ENCODE data around the gene CRHR1. TPM values are rescaled to one million over a fixed set of nuclear protein-coding genes. Genes with fewer than 3 reads are reported as not detected.

The CRHR1 gene
- polyA plus RNA-seq, 6 donors from 2014 or later: not detected

DNA sequence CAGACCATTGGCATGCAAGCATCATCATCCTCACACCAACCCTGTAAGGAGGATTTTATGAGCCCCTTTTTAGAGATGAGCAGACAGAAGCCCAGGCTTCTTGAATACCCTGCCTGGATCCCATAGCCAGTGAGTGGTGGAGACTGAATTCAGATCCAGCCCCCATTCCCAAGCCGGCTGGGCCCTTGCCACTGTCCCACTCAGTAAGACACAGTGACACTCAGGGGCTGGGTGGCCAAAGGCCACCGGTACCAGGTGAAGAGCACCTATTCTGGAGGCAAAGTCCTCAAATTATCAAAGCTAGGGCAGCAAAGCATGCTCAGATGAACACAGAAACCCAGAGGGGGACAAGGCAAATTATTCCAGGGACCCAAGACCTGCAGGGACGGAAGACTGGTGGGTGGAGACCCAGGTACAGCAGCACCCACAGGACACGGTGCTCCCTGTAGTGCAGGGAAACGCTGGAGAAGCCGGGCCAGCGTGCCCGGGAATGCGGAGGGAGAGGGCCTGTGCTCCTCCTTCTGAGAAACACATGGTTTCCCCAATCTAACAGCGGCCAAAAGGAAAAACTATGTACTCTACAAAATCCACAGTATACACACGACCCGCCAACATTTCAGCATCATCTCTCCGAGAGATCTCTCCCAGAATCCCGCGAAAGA lies 33.2 kb upstream of the CRHR1 start:
- H3K4me3 Mint-ChIP-seq: no peak overlapping the region
- ATAC-seq (ENCODE audit: low read depth in 2 of 2) (no peak), DNase-seq (no peak)
- no peak overlapping the region for H3K27ac Mint-ChIP-seq
- H3K4me1 Mint-ChIP-seq: no peaks in the 10 kb centered on the region
- peaks cover 40 to 67% (median 60%) of the 10 kb centered on the region in 3 donors for H3K27me3 Mint-ChIP-seq
- no peaks in the 10 kb centered on the region for H3K9me3 Mint-ChIP-seq
- no peaks in the 10 kb centered on the region for H3K36me3 Mint-ChIP-seq

DNA sequence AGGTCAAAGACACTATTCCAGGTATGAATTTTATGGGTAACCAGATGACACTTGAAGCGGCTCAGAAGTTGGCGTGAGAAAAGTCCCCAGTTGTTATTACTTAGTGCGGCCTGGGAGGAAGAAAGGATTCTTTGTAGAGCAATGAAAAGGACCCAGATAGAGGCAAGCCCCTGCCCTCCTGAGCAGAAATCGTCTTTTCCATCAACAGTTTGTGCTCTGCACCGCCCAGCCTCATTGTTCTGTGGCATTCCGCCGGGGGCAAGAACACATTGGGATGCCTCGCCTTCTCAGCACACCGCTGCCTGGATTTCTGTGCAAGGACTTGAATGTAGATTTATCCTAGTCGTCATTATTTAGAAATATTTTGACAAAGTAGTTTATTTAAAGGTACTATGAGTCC lies 32.7 kb upstream of the CRHR1 start:
- peaks cover 40 to 64% (median 60%) of the 10 kb centered on the region in 3 donors for H3K27me3 Mint-ChIP-seq
- H3K27ac Mint-ChIP-seq: no peak overlapping the region
- H3K4me1 Mint-ChIP-seq: no peaks in the 10 kb centered on the region
- H3K36me3 Mint-ChIP-seq: no peaks in the 10 kb centered on the region
- no peaks in the 10 kb centered on the region for H3K9me3 Mint-ChIP-seq
- H3K4me3 Mint-ChIP-seq: no peak overlapping the region
- ATAC-seq (ENCODE audit: low read depth in 2 of 2) (no peak), DNase-seq (no peak)

DNA sequence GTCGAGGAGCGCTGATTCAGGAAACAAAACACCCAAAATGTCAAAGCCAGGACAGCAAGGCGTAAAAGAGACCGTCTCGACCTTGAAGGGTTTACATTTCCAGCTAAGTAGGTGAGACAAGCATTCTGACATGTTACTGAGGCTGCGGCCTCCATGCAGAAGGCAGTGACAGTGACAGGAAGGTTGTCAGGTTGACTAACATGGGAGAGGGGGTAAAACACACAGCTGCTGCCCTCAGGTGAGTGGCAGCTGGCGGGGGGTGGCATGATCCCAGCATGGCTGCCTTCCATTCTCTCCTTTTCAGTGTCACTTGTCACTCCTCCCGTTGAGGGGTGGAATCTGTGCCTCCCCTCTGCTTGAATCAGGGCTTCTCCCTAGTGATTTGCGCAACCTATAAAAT lies 31.9 kb upstream of the CRHR1 start:
- Mint-ChIP-seq H3K27ac (peak overlapping the region in 1 of 6 donors; percentile 50), H3K4me1 (no peaks in the 10 kb centered on the region), H3K27me3 (peaks cover 40 to 69% (median 68%) of the 10 kb centered on the region in 3 donors), H3K9me3 (no peaks in the 10 kb centered on the region), H3K4me3 (no peak overlapping the region), H3K36me3 (no peaks in the 10 kb centered on the region)
- ATAC-seq (ENCODE audit: low read depth in 2 of 2) (no peak), DNase-seq (no peak)

DNA sequence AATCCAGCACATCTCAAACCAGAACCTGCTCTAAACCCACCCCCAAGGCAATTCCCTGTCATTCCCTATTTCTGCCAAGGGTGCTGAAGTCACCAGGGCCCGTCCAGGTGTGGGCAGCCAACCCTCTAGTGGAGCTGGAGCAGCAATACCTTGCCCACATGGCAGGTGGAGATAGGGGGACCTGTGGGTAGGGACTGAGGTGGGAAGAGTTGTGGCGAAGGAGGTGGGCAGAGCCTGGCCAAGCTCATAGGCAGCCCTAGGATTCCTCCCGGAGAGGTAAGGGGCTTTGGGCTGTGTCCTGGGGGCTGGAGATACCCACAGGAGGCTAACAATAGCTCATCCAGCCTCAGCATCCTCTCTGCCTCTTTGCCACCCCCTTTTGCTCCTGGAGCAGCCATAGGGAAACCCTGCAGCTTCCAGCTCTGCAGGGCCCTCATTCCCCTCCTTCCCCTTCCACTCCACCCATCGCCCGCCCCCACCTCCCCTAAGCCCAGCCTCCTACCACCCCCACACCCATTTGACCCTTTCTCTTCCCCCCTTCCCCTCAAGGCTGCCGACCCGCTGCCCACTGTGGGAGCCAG lies 30.4 kb upstream of the CRHR1 start:
- Mint-ChIP-seq H3K27ac (no peak overlapping the region), H3K27me3 (peaks cover 44 to 81% (median 75%) of the 10 kb centered on the region in 3 donors), H3K4me1 (no peaks in the 10 kb centered on the region), H3K9me3 (peaks cover 0 to 2% (median 0%) of the 10 kb centered on the region in 7 donors), H3K36me3 (no peaks in the 10 kb centered on the region), H3K4me3 (no peak overlapping the region)
- ATAC-seq (ENCODE audit: low read depth in 2 of 2) (no peak), DNase-seq (no peak)

DNA sequence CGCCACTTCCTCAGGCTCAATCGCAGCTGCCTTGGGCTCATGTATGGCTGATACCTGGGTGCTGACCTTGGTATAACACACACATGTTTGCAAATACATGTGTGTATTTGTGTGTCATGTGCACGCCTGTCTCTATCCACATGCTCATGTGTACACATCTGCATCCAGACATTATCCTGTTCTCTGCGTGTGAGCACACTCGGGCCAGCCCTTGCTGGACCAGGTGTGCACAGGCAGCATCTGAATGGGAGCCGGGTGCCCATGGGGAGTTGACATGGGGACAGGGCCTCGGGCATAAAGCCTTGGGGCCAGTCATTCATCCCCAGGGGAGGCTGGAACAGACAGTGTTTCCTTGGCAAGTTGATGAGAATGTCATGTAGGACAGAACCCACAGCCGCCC lies 29.1 kb upstream of the CRHR1 start:
- no peak overlapping the region for H3K4me3 Mint-ChIP-seq
- H3K27ac Mint-ChIP-seq: no peak overlapping the region
- peaks cover 0 to 2% (median 0%) of the 10 kb centered on the region in 7 donors for H3K9me3 Mint-ChIP-seq
- H3K27me3 Mint-ChIP-seq: peaks cover 41 to 71% (median 68%) of the 10 kb centered on the region in 3 donors
- DNase-seq (no peak), ATAC-seq (ENCODE audit: low read depth in 2 of 2) (no peak)
- H3K36me3 Mint-ChIP-seq: no peaks in the 10 kb centered on the region
- H3K4me1 Mint-ChIP-seq: no peaks in the 10 kb centered on the region

DNA sequence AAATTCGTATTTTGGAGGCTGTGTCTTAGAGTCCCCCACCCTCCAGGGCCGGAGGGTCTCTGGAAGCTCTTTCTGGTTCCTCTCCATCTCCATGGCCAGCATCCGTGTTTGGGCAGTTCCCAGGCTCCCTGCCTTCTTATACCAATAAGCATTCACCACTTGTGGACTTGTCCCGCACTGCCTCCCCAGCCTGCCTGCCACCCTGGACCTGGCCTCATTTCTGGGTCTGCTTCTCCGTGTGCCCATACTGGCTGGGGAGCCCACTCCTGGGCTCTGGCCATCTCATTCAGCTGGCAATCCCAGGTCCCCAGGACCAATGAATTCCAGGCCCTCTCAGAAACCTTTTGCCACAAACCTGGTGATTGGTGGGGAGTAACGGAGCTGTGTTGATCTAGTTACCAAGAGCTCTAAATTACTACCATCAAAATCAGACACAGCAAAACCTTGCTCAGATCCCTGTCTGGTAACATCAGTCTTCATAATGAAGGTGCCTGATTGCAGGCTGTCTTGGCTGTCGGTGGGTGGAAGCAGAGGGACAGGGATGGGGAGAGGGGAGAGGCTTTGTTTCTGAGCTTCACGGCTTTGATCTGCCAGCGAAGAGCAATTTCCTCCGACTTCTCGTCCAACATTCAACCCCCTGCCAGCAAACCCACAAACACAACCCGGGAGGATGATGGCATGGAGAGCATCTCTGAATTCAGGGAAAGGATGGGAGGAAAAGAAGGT lies 27.7 kb upstream of the CRHR1 start:
- H3K27ac Mint-ChIP-seq: no peak overlapping the region
- H3K4me3 Mint-ChIP-seq: no peak overlapping the region
- peaks cover 27 to 59% (median 54%) of the 10 kb centered on the region in 3 donors for H3K27me3 Mint-ChIP-seq

DNA sequence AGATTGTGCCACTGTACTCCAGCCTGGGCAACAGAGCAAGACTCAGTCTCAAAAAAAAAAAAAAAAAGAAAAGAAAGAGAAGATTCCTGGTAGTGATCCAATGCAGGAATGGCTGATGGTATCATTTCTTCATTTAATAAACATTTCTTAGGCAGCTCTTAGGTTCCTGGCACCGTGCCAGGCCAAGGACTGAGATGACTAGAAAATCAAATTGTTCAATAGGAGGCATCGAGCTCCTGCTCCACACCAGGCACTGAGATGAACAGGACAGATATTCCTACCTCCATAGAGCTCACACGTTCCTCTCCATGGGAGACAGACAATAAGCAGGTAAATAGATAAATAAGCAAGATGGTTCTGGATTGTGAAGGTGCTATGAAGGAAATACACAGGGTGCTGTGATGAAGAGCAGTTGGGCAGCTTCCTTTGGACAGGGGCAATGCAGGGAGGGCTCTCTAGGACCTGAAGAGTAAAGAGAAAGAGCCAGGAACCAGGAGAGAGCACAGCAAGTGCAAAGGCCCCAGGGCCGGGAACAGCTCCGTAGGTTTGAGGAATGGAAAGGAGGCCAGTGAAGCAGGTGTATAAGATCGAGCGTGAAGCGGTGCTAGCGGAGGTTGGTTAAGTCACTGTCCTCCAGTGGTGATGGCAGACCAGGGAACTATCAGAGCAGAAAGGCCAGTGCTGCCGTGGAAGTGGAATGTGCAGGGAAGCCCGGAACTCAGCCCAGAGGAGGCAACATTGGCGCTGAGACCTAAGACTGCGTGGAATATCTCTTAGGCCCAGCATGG lies 26.5 kb upstream of the CRHR1 start:
- H3K27me3 Mint-ChIP-seq: peaks cover 19 to 51% (median 50%) of the 10 kb centered on the region in 3 donors
- no peak overlapping the region for H3K4me3 Mint-ChIP-seq
- peak overlapping the region in 1 of 6 donors; percentile 57 for H3K27ac Mint-ChIP-seq
- DNase-seq (no peak), ATAC-seq (ENCODE audit: low read depth in 2 of 2) (no peak)
- H3K4me1 Mint-ChIP-seq: no peaks in the 10 kb centered on the region
- no peaks in the 10 kb centered on the region for H3K36me3 Mint-ChIP-seq
- H3K9me3 Mint-ChIP-seq: peaks cover 0 to 2% (median 0%) of the 10 kb centered on the region in 7 donors

More for the DNA sequence above, 27.7 kb upstream of the CRHR1 start:
- ATAC-seq (ENCODE audit: low read depth in 2 of 2) (no peak), DNase-seq (no peak)
- Mint-ChIP-seq H3K9me3 (peaks cover 0 to 2% (median 0%) of the 10 kb centered on the region in 7 donors), H3K4me1 (no peaks in the 10 kb centered on the region), H3K36me3 (no peaks in the 10 kb centered on the region)

DNA sequence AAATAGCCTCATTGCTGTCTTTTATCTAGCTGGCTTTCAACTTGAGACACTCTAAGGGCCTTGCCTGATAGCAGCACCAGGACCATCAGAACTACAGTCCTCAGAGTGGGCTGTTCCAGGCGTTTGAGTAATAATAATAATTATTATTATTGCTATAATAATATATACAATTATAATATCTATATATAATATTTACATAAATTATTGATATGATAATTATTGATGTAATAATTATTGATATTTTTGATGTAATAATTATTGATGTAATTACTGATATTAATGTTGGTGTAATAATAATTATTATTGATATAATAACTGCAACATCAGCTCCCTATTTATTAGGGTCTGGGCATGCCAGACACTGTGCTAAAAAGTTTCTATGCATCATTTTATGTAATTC lies 25.6 kb upstream of the CRHR1 start:
- DNase-seq: no peak
- no peak for ATAC-seq (ENCODE audit: low read depth in 2 of 2)
- Mint-ChIP-seq H3K36me3 (no peaks in the 10 kb centered on the region), H3K27ac (no peak overlapping the region), H3K9me3 (peaks cover 0 to 2% (median 0%) of the 10 kb centered on the region in 7 donors), H3K4me3 (no peak overlapping the region), H3K27me3 (peaks cover 23 to 51% (median 46%) of the 10 kb centered on the region in 3 donors), H3K4me1 (no peaks in the 10 kb centered on the region)

DNA sequence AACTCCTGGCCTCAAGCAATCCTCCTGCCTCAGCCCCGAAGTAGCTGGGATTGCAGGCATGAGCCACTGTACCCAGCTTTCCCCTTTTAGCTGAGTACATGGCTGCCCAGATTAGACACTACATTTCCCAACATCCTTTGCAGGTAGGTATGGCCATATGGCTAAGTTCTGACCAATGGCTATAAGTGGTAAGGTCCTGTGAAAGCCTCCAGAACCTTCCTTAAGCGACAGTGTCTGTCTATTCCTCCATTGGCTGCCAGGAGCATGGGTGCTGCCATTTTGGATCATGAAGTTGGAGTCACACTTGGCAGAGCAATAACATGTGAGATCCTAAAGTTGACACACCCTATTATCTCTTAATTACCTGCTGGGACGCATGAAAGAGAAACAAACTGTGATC lies 24.4 kb upstream of the CRHR1 start:
- no peak overlapping the region for H3K27ac Mint-ChIP-seq
- no peaks in the 10 kb centered on the region for H3K4me1 Mint-ChIP-seq
- no peak overlapping the region for H3K4me3 Mint-ChIP-seq
- H3K36me3 Mint-ChIP-seq: no peaks in the 10 kb centered on the region
- peaks cover 33 to 53% (median 52%) of the 10 kb centered on the region in 3 donors for H3K27me3 Mint-ChIP-seq
- peaks cover 0 to 2% (median 0%) of the 10 kb centered on the region in 7 donors for H3K9me3 Mint-ChIP-seq
- no peak for DNase-seq
- ATAC-seq (ENCODE audit: low read depth in 2 of 2): no peak

DNA sequence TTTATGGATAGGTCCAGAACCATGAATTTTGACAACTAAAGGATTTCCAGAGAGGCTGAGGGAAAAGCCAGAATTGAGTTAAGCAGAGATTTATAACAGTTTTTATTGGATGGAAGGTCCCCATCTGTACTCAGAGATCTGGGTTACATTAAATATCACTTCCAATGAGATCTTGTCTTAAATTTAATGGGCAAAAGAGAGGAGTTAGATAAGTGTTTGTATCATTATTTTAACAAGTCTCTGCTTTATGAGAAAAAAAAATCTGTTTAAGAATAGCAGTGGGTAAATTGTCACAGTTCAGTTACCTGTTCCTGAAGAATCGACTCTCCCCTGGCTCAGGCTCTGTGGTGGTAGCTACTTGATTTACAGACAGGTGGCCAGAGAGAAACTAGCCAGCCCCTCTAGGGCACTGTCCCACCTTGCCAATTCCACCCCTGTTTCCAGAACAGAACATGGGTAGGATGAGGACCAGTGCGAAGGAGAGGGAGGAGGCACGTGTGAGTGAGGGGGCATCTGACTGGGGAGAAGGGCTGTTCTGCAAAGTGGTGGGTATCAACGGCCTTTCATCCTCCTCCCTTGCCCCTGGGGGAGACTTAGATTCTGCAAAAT lies 22.1 kb upstream of the CRHR1 start:
- no peak for ATAC-seq (ENCODE audit: low read depth in 2 of 2)
- Mint-ChIP-seq H3K4me3 (no peak overlapping the region), H3K4me1 (no peaks in the 10 kb centered on the region), H3K9me3 (peaks cover 0 to 4% (median 0%) of the 10 kb centered on the region in 7 donors), H3K36me3 (no peaks in the 10 kb centered on the region), H3K27ac (peak overlapping the region in 1 of 6 donors; percentile 56), H3K27me3 (peaks cover 35 to 50% (median 48%) of the 10 kb centered on the region in 3 donors)
- DNase-seq: no peak

DNA sequence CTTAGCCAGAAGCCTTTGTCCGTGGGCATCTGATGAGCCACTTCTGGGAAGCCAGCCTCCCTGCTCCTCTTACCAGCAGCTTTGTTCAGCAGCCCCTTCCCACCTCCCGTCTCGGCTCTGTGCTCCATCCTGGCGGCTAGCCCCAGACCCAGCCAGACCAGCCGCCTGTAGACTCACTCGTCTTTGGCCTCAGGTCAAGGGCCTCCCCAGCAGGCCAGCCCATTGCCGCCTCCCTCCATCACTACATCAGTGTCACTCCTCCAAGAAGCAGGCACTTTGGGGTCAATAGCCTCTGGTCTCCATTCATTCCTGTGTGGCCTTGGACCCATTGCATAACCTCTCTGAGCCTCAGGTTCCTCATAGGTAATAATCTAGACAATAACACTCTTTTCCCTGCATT lies 20.9 kb upstream of the CRHR1 start:
- H3K27me3 Mint-ChIP-seq: peaks cover 36 to 45% (median 39%) of the 10 kb centered on the region in 3 donors
- H3K36me3 Mint-ChIP-seq: no peaks in the 10 kb centered on the region
- H3K9me3 Mint-ChIP-seq: peaks cover 0 to 2% (median 0%) of the 10 kb centered on the region in 7 donors
- no peak overlapping the region for H3K4me3 Mint-ChIP-seq
- H3K4me1 Mint-ChIP-seq: no peaks in the 10 kb centered on the region
- no peak for DNase-seq
- H3K27ac Mint-ChIP-seq: no peak overlapping the region
- ATAC-seq (ENCODE audit: low read depth in 2 of 2): no peak

DNA sequence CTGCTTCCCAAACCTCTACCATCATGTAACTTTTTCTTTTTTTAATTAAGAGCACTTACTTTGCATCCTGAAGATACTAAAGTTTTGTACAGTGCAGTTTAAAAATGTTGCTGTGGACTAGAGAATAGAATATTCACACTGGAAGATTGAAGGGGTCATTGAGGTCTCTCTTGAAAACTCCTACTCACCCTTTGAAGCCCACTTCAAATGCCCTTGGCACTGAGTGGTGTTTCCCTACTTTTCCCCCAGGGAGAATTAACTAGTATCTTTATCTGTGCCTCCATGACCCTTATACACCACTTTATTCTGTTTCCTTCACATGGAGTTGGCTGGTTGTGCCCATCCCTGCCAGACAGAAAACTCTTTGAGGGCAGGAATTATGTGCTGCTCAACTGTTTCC lies 19.6 kb upstream of the CRHR1 start:
- H3K27ac Mint-ChIP-seq: no peak overlapping the region
- H3K27me3 Mint-ChIP-seq: peaks cover 43 to 54% (median 44%) of the 10 kb centered on the region in 3 donors
- H3K36me3 Mint-ChIP-seq: no peaks in the 10 kb centered on the region
- no peaks in the 10 kb centered on the region for H3K4me1 Mint-ChIP-seq
- DNase-seq (no peak), ATAC-seq (ENCODE audit: low read depth in 2 of 2) (no peak)
- peaks cover 0 to 2% (median 0%) of the 10 kb centered on the region in 7 donors for H3K9me3 Mint-ChIP-seq
- no peak overlapping the region for H3K4me3 Mint-ChIP-seq

DNA sequence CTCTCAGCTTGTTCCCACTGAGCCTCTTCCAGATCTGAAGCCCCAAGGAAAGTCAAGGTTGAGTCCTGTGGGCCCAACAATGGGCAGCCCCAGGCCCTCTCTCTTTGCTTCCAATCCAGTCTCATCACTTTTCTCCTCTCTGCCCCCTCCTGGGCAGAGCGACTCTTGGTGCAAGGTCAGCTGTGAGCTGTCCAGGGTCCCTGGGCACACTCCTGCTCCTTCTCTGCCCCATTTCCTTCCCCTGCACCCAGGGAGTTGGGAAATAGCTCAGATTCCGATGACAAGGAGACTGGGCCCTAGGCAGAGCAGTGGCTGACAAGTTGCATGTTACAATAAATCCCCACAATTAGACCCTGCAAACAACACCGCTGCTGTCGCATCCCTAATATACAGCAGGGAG lies 16.1 kb upstream of the CRHR1 start:
- DNase-seq: no peak
- H3K9me3 Mint-ChIP-seq: peaks cover 0 to 5% (median 2%) of the 10 kb centered on the region in 7 donors
- no peak overlapping the region for H3K4me3 Mint-ChIP-seq
- no peaks in the 10 kb centered on the region for H3K4me1 Mint-ChIP-seq
- ATAC-seq (ENCODE audit: low read depth in 2 of 2): no peak
- peaks cover 57 to 73% (median 61%) of the 10 kb centered on the region in 3 donors for H3K27me3 Mint-ChIP-seq
- no peaks in the 10 kb centered on the region for H3K36me3 Mint-ChIP-seq
- no peak overlapping the region for H3K27ac Mint-ChIP-seq

Measured in naive B cell (primary cell).